ENCODE measurements around the gene GFI1. TPM values are rescaled to one million over a fixed set of nuclear protein-coding genes. Genes with fewer than 3 reads are reported as not detected.
"Not testable (repeated sequence)": the region's sequence is repeated elsewhere in the genome, so short reads cannot be mapped to it uniquely, and the experiment has no call there.

Gene GFI1
- polyA plus RNA-seq (ENCODE audit: insufficient read length in 3 of 3), result under 1 TPM; 0.14 to 0.30 (median 0.26) TPM

DNA sequence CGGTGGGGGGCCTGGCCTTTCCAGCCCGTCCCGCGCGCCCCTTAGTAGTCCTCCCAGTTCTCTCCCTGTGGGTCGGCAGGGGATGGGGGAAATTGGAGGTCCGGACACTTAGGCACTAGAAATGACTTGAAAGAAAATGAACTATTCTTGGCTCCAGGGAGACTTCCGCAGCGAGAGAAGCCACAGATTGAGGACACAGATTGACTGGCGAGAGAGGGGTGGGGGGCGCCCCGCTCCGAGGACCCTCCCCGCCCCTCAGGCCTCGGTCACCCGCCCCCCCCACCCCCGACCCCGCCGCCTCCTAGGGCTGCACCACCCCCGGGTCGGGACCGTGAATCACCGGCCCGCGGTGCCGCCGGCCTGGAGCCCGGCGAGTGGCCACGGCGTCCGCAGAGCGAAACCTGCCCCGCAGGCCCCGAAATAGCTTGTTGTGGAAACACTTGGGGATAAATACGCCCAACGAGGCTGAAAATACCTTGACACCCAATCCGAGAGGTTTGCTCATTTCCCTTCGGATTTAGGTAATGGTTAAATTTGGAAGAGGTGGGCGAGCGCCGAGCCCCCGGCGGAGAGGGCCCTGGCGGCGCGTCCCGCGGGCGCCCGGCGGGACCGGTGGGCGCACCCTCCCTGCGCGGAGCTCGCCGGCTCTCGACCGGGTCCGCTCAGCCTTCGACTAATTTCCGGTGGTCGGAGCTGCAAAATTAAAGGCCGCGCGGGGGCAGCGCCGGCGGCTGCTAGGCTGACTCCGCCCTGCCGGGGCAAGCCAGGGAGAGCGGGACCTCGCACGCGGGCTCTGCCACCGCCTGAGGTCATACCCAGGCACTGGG lies at the start of gene GFI1:
Gene GFI1 (minus strand): TSS at position 675 of the 827 bp plus-strand sequence. CDS start 3,438 bp downstream, outside the sequence.
- no peak for DNase-seq (ENCODE audit: low read depth in 3 of 3, low spot score in 2 of 3)

- DNase-seq (ENCODE audit: low read depth in 3 of 3, low spot score in 2 of 3), result not testable (repeated sequence)
These were observed 45.6 kb upstream of the GFI1 start for GRCh38 chr1:92532371-92532770.

DNA sequence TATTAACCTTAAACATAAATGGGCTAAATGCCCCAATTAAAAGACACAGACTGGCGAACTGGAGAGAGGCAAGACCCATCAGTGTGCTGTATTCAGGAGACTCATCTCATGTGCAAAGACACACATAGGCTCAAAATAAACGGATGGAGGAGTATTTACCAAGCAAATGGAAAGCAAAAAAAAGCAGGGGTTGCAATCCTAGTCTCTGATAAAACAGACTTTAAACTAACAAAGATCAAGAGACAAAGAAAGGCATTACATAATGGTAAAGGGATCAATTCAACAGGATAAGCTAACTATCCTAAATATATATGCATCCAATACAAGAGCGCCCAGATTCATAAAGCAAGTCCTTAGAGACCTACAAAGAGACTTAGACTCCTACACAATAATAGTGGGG lies 45.2 kb upstream of the GFI1 start:
- not testable (repeated sequence) for DNase-seq (ENCODE audit: low read depth in 3 of 3, low spot score in 2 of 3)

- no peak for DNase-seq (ENCODE audit: low read depth in 3 of 3, low spot score in 2 of 3)
These were observed 40.9 kb upstream of the GFI1 start for GRCh38 chr1:92527670-92528069.

- DNase-seq (ENCODE audit: low read depth in 3 of 3, low spot score in 2 of 3), result not testable (repeated sequence)
These were observed 38.3 kb upstream of the GFI1 start for GRCh38 chr1:92524944-92525590.

DNA sequence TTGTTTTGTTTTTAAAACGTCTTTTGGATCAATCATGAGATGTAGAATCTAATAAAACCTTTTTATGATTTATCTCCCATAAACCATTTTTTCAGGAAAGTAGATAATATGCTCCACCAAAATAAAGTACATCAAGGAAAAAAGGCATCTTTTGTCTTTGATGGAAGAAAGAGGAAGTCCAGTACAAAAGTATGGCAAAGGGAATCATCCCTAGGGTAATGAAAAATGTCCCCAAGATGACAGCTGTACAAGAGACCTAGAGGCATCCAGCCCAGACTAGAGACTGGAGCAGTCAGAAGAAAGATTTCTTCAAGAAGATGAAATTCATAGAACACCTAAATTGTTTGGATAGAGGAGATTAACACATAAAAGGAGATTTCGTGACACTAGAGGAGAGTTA lies 32.3 kb upstream of the GFI1 start:
- no peak for DNase-seq (ENCODE audit: low read depth in 3 of 3, low spot score in 2 of 3)

GRCh38 chr1:92516574-92516973 lies 29.8 kb upstream of the GFI1 start:
- no peak for DNase-seq (ENCODE audit: low read depth in 3 of 3, low spot score in 2 of 3)

DNA sequence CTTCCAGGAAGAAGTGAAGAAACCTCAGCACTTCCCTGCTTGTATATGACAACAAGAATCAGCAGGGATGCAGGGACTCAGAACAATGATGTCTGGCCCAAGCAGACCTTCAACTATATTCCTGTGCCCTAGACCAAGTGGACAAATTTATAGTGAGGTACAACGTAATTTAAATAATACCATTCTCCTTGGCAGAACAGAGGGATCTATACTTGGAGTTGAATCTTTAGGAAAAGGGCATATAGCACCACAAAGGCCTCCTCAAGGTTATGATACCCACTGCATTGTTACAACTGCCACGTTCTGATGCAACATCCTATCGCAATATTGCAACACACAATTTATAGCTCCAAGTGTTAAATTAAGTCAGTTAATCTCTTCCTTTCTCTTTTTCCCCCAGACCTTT lies 29.1 kb upstream of the GFI1 start:
- no peak for DNase-seq (ENCODE audit: low read depth in 3 of 3, low spot score in 2 of 3)

- no peak for DNase-seq (ENCODE audit: low read depth in 3 of 3, low spot score in 2 of 3)
These were observed 24.8 kb upstream of the GFI1 start for GRCh38 chr1:92511541-92511940.

GRCh38 chr1:92509619-92510018 lies 22.9 kb upstream of the GFI1 start:
- no peak for DNase-seq (ENCODE audit: low read depth in 3 of 3, low spot score in 2 of 3)

- DNase-seq (ENCODE audit: low read depth in 3 of 3, low spot score in 2 of 3), result no peak
These were observed 18.4 kb upstream of the GFI1 start for GRCh38 chr1:92505015-92505692.

GRCh38 chr1:92504291-92505014 lies 17.7 kb upstream of the GFI1 start:
- DNase-seq (ENCODE audit: low read depth in 3 of 3, low spot score in 2 of 3), result no peak

- DNase-seq (ENCODE audit: low read depth in 3 of 3, low spot score in 2 of 3), result no peak
These were observed 17.2 kb upstream of the GFI1 start for GRCh38 chr1:92503926-92504285.

DNA sequence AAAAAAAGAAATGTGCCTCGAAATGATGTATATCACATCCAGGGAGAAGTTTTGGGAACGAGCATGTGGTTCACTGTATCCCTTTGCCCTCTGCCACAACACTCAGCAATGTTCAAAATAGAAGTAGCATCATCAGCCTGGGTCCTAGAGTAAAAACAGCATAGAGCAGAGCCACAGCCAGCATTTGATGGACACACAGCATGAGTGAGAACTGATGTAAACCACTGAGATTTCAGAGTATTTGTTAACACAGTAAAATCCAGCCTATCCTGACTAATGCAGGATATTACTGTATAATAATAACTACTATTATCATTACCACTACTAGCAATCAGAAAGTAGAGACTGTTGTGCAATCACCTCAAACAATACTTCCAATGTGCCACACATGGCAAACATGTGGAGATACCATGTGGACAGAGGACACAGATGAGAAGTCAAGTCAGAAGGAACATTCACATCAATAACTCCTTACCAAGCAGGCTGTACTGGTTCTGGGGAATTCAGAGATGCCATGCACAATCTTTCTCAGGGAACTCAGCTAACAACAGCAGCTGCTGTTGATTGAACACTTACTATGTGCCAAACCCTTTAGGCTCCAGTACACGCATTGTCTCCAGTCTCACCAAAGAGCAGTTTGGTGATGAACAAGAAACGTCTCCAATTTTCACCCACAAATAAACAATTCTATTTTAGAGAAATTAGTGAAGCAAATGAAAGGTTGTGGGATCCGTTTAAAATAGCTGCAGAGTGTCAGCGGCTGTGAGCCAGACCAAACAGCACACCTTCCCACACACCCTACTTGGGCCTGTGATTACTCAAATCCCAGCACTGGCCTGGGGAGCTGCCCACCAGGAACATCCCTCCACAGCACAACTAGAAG lies 16.6 kb upstream of the GFI1 start:
- no peak for DNase-seq (ENCODE audit: low read depth in 3 of 3, low spot score in 2 of 3)

DNA sequence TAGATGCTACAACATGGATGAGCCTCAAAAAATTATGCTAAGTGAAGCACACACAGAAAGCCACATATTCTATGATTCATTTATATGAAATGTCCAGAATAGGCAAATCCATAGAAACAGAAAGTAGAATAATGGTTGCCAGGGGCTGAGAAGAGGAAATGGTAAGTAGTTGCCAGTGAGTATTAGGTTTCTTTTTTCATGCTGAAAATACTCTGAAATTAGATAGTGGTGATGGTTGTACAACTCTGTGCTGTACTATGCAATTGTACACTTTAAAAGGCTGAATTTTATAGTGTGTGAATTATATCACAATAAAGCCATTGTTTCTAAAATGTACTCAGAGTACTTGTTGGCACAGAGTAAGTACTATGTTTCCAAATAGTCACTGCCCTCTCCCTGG lies 15.5 kb upstream of the GFI1 start:
- no peak for DNase-seq (ENCODE audit: low read depth in 3 of 3, low spot score in 2 of 3)

DNA sequence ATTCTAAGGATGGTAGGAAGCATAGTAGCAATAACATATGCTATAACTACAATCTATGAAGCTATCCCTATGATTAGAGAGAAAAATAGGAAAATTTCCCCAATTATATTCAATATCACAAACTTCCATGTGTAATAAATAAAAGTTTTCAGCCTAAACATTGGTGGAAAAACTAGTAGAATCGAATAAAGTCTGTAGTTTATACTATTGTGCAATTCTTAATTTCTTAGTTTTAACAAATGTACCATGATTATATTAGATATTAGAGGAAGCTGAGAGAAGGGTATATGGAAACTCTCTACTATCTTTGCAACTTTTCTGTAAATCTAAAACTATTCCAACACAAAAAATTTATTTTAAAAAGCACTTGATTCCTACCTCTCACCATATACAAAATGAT lies 13.8 kb upstream of the GFI1 start:
- no peak for DNase-seq (ENCODE audit: low read depth in 3 of 3, low spot score in 2 of 3)

- no peak for DNase-seq (ENCODE audit: low read depth in 3 of 3, low spot score in 2 of 3)
These were observed 8.8 kb upstream of the GFI1 start for GRCh38 chr1:92495392-92496063.

GRCh38 chr1:92494485-92495141 lies 7.9 kb upstream of the GFI1 start:
- no peak for DNase-seq (ENCODE audit: low read depth in 3 of 3, low spot score in 2 of 3)

DNA sequence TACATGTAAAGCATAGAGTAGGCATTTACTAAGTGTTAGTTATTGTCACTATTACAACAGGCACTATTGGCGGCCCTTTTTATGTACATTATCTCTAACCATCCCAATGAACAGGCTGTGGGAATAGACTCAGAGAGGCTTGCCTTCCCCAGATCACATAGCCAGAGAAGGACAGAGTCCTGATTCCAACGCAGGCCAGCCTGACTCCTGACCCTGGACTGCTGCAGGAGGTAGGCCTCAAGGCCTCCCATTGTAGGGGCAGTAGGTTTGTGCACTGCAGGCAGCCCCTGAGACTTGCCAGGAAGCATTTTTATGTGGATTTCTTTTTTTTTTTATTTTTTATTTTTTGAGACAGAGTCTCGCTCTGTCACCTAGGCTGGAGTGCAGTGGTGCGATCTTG lies 6.4 kb upstream of the GFI1 start:
- no peak for DNase-seq (ENCODE audit: low read depth in 3 of 3, low spot score in 2 of 3)
